ENCODE measurements around the gene PLIN1.
"Not testable (repeated sequence)": the region's sequence is repeated elsewhere in the genome, so short reads cannot be mapped to it uniquely, and the experiment has no call there.

The PLIN1 gene, protein sequence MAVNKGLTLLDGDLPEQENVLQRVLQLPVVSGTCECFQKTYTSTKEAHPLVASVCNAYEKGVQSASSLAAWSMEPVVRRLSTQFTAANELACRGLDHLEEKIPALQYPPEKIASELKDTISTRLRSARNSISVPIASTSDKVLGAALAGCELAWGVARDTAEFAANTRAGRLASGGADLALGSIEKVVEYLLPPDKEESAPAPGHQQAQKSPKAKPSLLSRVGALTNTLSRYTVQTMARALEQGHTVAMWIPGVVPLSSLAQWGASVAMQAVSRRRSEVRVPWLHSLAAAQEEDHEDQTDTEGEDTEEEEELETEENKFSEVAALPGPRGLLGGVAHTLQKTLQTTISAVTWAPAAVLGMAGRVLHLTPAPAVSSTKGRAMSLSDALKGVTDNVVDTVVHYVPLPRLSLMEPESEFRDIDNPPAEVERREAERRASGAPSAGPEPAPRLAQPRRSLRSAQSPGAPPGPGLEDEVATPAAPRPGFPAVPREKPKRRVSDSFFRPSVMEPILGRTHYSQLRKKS

DNA sequence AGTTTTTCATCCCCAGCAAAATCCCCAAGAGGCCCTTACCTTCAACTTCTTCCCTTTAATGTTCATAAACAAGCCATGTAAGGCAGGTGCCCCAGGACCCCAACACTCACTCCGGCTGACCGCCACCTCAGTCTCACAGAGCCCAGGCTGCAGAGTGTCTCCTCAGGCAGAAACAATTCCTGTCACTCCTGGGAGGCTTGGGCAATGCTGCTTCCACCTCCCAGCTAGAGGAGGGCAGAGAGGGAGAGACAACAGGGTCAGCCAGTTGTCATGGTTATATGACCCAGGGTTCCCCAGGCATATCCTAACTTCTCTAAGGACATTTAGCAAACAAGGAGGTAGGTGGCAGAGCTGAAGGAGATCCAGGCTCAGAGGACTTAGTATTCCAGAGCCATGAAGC lies at the start of gene PLIN1:
PLIN1 (minus strand) TSS at position 156 of the 400 bp plus-strand sequence. CDS start 1,878 bp downstream, outside the sequence.
- no peak for FAIRE-seq

DNA sequence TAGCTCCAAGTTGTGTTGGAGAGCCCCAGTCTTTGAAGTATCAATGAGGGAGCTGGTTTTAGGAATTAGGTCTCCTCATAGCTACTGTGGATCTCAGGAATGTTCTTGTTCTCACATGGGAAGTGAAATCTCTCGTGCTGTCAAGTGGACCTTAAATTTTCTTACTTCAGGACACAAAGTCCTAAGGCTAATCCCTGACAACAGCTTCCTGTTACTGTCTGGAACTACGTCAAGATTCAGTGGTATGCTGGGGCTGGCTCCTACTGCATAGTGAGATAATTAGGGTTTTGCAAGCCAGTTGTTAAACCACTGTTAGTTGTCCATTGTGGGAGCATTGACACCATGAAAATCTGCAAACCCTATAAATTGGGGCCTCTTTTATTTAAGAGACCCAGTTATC lies 49.1 kb upstream of the PLIN1 start:
- no peak for FAIRE-seq

DNA sequence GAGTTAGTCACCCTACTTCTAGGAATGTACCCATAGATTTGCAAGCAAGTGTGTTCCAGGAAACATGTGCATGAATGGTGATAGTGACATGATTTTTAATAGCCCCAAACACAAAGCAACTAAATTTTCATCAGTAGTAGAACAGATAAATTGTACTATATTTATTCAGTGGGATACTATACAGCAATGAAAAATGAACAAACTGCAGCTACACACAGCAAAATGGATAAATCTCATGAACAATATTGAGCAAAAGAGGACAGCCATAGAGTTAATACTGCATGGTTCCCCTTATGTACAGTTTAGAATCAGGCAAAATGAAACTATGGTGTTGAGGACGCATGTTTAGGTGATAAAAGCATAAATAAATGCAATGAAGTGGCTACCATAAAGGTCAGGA lies 45.9 kb upstream of the PLIN1 start:
- FAIRE-seq = no peak

DNA sequence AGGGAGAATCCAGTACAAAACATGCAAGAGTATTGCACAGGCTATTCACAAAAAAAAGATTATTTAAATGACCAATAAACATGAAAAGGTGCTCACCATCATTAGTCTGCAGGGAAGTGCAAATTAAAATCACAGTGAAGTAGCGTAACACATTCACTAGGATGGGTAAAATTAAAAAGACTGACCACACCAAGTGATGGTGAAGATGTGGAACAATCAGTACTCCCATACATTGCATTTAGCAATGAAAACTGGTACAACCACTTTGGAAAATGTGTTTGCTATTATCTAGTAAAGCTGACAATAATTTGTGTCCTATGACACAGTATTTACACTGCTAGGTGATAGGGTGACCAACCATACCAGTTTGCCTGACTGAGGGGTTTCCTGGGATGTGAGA lies 45.5 kb upstream of the PLIN1 start:
- FAIRE-seq = no peak

DNA sequence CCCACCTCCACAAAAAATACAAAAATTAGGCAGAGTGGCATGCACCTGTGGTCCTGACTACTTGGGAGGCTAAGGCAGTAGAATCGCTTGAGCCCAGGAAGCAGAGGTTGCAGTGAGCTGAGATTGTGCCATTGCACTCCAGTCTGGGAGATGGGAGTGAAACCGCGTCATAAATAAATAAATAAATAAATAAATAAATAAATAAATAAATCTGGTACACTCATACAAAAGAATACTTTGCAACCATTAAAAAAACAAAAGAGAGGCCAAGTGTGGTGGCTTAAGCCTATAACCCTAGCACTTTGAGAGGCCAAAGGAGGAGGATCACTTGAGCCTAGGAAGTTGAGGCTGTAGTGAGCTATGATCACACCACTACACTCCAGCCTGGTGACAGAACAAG lies 43.9 kb upstream of the PLIN1 start:
- FAIRE-seq = no peak

DNA sequence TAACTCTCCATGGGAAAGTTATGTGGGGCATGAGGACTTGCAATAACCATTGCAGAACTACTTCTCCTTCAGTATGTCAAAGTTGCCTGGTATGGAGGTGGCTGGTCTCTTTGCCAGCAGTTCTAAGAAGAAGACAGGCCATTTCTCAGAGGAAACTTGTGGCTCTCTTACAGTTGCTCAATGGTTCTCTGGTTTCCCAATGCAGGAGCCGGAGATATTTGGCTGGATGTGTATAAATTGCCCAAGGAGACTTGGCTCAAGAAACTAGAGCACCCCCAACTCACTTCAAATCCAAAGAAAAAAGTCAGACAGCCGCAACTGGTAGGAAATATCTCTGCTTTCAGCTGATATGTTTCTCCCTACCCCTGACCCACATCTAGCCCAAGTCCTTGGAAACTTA lies 35.6 kb upstream of the PLIN1 start:
- no peak for FAIRE-seq

DNA sequence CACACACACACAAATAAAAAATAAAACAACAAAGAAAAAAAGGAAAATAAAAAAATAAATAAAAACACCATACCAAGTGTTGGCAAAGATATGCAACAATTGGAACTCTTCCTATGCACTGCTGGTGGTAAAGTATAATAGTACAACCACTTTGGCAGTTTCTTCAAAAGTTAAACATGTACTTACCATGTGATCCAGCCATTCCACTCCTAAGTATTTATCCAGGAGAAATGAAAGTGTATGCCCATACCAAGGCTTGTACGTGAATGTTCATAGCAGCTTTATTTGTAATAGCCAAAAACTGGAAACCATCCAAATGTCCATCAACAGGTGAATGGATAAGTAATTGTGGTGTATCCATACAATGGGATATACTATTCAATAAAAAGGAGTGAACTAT lies 28.4 kb upstream of the PLIN1 start:
- no peak for FAIRE-seq

DNA sequence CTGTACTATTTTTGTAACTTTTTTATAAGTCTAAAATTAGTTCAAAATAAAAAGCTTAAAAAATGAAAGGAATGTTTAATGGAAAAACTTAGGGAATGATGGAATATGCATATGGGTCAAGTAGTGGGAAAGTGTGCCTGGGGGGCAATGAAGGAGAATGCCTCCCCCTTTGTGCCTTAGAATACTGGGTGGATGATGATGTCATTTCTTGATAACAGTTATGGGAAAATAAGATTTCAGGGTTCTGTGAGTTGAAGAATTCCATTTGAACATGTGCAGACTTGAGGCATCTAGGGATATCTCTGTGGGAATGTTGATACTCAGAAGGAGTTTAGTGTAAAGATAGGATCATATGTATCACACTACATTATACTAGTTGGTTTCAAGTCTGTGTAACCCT lies 25.2 kb upstream of the PLIN1 start:
- no peak for FAIRE-seq

DNA sequence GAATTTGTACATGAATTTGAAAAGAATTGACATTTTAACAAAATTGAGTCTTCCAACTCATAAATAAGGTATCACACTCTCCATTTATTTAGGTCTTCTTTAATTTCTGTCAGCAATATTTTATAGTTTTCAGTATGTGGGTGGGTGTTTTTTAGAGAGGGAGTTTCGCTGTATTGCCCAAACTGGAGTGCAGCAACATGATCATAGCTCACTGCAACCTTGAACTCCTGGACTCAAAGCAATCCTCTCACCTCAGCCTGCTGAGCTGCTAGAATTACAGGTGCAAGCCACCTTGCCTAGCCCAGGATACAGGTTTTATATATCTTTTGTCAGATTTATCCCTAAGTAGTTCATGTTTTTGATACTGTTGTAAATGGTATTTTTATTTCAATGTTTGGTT lies 16.0 kb upstream of the PLIN1 start:
- no peak for FAIRE-seq

DNA sequence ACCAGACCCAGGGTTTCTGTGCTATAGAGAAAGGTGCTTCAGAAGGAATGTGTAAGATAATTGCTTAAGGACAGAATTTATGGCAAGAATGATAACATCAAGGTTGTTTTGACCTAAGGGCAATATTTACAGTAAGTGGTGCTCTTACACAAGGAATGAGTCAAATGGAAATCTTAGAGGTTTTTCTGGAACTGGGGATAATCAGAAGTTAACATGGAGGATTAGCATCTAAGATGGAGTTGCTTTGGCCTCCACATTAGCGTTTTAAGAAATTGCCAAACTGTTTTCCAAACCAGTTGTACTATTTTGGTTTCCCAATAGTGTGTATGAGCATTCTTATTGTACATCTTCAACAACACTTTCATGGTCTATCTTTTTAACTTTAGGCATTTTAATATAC lies 14.5 kb upstream of the PLIN1 start:
- FAIRE-seq = no peak

DNA sequence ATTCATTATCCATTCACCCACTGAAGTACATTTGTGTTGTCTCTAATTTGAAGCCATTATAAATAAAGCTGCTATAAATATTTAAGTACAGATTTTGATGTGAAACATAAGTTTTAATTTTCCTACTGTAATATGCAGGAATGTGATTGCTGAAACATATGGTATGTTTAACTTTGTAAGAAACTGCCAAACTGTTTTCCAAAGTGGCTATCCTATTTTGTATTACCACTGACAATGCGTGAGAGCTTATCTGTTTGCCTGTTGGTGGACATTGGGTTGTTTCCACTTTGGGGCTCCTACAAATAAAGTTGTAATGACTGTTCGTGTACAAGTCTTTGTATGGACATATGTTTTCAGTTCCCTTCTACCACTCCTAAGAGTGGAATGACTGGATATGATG lies 13.9 kb upstream of the PLIN1 start:
- no peak for FAIRE-seq

DNA sequence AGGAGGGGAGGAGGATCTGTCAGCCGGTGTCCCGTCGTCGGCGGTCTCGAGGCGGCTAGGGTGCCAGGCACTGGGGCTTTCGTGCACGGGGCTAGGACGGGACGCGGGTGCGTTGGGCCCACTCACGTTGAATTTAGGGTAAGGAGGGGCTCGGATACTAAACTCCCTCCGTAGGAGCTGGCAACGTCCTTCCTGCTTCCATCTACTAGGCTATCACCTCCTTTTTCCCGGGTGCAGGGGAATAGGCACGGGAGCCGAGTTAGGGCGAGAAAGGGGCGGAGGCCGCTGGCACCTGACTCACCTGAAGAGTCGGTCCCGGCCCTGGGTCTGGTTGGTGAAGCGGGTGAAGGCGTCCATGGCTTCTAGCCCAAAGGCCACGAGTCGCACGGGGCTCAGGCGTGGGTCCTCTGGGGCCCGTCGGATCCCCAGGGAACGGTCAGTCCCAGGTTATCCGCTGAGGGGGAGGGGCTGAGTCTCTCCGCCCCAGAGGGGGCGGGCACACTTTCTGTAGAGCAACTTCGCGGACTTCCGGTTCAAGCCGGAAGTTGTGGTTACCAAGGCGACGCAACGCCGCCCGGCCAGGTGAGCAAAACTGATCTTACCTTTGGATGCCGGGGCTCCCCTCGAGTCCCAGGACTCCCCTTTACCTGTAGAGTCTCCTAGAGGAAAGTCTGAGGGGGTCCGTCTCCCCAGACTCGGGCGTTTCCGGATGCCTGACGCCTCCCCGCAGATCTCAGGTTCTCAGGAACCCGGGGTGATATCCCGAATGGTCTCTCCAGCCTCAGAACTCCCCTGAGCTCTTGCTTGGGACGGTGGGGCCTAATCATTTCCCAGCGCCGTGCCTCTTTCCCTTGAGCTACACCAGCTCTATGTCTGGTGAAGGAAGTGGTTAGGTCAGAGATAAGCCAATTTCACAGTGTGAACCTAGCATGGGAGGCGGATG lies 11.4 kb upstream of the PLIN1 start, which contains the start of the genes PEX11A and WDR93:
PEX11A (minus strand) TSS at position 479 of the 943 bp plus-strand sequence; CDS start at position 357, 122 bp downstream.
WDR93 (plus strand) TSS at position 536 of the 943 bp plus-strand sequence. CDS start 10,936 bp downstream, outside the sequence.
- FAIRE-seq = no peak

DNA sequence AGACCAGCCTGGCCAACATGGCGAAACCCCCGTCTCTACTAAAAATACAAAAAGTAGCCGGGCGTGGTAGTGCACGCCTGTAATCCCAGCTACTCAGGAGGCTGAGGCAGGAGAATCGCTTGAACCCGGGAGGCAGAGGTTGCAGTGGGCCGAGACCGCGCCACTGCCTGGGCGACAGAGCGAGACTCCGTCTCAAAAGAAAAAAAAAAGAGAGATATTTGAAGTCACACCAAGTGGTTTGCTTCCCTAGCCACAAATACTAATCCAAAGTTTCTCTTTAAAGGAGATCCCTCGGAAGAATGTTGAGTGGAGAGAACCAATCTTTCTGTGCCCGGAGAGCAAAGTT lies 10.7 kb upstream of the PLIN1 start:
- not testable (repeated sequence) for FAIRE-seq

DNA sequence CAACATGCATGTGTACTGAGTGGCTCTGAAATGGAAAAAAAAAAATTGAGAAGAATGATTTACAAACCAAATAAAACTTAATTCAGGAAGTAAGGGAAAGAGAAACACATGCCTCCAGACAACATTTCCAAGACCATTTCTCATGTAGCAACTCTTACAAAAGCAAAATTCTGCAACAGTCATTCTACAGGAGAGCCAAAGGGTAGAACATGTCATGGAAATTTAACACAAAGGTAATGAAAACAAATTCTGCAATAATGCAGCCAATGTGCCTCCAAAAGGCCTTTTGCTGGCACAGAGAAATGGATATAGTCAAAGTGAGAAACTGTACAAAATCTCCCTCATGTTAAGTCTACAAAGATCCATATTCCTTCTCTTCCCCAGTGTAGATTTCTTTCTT lies 7.4 kb upstream of the PLIN1 start:
- FAIRE-seq = no peak

DNA sequence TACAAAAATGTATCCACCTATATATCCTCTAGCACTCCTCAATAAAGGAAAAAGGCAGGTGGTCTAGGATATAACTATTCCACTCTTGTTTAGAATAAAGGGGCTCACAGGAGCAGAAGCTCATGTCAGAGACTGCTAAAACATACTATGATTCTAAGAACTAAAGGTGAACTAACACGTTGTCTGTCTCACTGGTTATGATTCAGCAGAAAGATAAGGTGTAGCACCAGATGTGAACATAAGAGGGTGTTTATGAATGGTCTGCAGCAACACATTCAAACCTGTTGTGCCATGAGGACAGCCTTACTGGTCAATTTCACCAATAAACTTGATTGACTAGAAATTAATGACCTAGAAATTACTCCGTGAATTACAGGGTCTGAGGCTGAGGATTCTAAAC lies 6.8 kb upstream of the PLIN1 start:
- FAIRE-seq = no peak

DNA sequence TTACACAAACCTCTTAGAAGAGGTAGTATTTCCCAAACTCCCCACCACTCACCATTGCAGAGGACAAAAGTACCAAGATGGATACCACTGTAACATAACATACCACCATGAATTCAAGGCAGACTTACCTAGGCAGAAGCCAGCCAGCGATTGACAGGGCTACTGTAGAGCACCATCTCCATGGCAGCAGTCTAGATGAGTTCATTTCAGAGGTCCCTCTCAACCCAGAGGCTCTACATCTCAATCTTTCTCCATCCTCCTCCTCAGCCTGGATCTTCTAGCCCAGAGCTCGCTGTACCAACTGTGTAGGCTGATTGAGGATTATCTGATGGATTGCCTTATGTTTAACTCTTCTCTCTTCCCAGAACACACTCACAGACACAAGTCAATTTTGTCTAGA lies 2.0 kb upstream of the PLIN1 start:
- FAIRE-seq = no peak

DNA sequence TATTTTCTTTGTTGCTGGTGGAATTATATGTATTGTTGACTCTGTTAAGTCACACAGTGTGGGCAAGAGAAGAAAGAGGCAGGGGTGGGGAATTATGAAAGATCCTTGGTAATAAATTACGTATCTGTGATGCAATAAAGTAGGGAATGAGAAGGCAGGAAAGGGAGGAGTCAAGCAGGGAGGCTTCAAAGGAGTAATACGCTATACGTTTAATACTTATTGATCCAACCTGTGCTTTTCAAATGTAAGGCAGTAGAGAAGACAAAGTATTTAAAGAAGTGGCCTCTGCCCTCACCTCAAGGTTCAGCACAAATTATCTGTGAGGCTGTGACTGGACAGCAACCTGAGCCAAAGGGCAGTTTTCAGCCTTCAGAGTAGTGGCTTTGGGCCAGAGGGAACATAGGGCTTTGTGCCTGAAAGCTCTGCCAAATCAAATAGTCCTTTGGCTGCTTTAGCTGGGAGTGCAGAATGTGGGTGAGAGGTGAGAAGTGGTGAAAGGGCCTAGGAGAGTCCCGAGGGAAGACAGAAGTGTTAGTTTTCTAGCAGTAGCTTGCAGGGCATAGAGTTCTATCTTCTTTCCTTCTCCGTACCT lies 1.2 kb upstream of the PLIN1 start:
- FAIRE-seq = no peak

DNA sequence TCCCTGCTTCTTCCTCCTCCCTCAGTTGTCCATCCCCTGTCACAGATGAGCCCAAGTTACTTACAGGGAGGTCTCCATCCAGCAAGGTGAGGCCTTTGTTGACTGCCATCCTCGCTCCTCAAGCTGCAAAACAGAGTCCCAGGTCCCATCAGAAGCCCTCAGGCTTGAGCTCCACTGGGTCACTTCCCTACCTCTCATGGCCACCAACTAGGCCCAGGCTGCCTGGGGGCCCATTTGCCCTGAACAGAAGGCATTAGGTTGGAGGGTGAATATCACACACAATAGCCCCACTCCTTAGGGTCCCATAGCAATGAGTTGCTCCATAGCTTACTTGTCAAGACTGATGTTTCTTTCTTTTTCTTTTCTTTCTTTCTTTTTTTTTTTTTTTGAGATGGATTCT lies 1.8 kb downstream of the PLIN1 start:
- no peak for FAIRE-seq

DNA sequence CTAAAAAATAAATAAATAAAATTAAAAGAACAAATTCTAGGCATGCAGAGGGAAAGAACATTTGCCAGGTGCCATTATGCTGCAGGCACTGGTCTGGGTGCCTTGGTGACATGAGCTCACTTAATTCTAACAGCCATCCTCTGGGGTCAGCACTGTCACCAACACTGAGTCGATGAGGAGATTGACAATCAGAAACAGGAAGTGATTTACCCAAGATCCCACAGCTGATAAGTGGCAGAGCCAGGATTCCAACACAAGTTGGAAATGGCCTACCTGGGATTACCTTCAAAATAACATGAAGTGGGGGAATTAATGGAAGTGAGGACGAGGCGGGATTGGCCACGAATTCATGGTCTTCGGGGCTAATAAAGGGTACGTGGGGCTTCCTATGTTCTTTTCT lies 3.6 kb downstream of the PLIN1 start:
- FAIRE-seq = no peak

DNA sequence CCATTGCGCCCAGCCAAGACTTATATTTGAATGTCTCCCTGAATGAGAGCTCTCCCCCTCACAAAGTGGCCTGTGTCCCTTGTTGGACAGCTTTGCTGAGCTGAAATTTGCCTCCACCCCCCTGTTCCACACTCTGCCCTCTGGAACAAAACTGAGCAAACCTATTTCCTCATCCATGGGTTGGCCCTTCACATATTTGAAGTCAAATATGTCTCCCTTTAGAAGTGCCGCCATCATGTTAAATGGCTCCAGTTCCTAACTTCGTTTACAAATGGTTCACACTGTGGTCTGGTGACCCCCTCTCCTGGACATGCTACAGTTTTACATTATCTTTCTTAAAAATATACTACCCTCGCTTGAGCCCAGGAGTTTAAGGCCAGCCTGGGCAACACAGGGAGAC lies 4.6 kb downstream of the PLIN1 start:
- no peak for FAIRE-seq

DNA sequence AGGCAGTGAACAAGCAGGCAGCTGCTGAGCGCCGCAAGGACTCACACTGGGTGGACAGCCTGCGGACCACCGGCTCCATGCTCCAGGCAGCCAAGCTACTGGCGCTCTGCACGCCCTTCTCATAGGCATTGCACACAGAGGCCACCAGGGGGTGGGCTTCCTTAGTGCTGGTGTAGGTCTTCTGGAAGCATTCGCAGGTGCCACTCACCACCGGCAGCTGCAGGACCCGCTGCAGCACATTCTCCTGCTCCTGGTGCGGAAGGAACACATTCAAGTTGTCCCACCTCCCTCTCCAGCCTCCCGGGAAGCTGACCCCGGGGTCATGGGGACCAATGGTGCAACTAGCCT lies 6.0 kb downstream of the PLIN1 start:
- no peak for FAIRE-seq

DNA sequence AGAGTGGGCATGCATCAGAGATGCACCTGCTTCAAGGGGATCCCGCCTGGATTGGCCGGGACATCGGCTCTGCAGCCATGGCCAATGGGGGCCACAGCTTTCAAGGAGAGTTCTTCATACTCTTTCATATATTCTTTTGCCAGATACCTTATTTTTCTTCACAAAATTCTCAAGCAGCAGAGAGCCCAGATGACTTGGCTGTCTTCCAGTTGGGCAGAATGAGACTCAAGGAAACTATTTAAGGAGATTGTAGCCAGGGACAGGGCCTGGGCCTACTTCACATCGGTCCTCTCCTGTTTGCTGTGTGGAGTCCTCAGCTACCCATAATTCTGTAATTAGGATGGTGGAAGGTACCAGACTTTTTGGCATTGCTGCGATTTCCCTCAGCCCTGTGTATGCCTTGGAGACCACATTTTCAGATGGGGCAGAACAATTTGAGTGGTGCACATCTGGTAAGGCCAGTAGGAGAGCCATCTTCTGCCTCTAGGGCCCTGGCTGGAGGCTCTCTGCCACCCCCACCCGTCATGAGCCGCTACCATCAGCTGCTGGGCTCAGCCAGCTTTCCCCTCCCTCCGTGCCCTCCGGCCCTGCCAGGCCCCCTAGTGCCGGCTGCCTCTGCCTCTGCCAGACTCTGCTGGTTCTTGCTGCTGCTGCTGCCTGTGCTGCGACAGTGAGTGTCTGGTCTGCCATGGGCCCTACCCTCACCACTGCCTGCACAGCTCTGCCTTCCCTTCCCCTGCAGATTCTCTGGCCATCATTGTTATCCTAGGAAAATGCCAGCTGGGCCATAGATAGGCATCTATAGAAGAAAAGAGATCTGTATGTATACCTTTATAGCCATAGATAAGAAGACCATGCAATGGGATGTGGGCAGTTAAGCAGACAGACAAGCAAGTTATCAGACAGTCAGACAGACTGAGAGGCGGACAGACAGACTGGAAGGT lies 6.7 kb downstream of the PLIN1 start:
- FAIRE-seq = no peak

All from colon (tissue), 2 donors.